HG02610 (cell line): ENCODE results near the gene CDK14.
"Not testable (repeated sequence)": the region's sequence is repeated elsewhere in the genome, so short reads cannot be mapped to it uniquely, and the experiment has no call there.

Experiments used
- ATAC-seq: cut with Tn5 transposase; IDR thresholded peaks from one replicate; pipeline ENCODE4 v1.9.1; 2021; ENCODE audit warnings: mild to moderate bottlenecking, moderate library complexity; ENCODE audit not compliant: unreplicated experiment

The CDK14 gene

DNA sequence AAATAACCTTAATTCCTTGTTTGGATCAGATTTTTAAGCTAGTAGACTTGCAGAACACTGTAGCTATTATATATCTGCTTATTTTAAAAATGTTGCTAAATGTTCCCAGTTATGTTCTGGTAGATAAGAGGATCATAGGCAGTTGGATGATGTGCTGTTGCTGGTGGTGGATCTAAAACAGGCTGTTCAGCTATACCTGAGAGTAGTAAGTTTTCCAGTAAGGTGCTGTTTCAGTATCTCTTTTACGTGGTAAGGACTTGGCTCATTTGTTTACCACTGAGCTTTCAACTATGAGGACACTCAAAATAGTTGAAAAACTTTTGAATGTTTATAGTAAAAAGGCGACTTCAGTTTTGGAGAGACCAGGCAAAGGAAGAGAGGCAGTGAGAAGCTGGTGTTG lies 180.9 kb downstream of the CDK14 start:
- peak; percentile 97 for ATAC-seq

DNA sequence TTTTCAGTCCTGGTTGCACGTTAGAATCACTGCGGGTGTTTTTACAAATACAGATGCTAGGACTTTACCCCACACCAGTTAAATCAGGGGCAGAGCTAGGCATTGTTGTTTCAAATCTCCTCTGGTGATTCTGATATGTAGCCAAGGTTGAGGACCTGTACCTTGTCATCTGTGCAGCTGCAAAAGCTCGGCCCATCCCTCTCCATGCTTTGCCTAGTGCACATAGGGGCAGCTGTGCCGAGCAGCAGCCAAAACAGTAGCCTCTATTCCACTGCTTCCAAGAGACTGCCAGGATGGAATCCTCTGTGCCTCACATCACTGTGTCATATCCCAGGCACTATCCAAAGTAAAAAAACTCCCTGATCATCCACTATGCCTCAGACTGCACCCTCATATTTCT lies 181.3 kb downstream of the CDK14 start:
- ATAC-seq, result no peak

DNA sequence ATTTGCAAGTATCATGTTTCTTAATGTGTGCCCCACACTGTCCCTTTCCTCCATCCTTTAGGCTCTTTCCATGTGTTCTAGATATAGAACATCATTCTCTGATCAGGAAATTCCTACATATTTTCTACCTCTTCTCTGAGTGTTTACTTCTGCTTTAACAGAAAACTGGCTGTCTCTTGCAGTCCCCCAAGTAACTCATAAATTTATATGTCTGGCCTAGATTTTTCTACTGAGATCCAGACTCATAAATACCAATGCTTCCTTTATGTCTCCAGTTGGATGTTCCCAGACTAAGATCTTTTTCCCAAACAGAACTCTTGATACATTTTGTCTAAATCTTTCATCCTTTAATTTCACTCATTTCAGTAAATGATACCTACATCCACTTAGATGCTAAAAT lies 181.8 kb downstream of the CDK14 start:
- no peak for ATAC-seq

DNA sequence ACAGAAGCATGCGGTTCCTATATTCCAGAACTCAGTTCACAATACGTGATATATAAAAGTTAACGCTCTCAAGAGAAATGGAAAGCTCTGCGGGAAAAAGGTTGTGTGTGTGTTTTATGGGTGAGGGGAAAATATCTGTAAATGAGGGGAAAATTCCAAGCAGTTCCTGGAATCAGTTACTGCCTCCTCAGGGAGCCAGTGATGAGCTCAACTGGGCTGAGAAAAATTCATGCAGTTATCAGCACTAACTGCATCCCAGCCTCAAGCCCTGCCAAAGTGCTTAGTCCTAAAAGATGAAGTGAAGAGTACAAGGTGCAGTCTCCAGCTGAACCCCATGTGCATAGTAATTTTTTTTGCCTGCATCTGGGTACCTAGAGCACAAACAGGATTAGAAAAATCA lies 191.9 kb downstream of the CDK14 start:
- ATAC-seq, result no peak

DNA sequence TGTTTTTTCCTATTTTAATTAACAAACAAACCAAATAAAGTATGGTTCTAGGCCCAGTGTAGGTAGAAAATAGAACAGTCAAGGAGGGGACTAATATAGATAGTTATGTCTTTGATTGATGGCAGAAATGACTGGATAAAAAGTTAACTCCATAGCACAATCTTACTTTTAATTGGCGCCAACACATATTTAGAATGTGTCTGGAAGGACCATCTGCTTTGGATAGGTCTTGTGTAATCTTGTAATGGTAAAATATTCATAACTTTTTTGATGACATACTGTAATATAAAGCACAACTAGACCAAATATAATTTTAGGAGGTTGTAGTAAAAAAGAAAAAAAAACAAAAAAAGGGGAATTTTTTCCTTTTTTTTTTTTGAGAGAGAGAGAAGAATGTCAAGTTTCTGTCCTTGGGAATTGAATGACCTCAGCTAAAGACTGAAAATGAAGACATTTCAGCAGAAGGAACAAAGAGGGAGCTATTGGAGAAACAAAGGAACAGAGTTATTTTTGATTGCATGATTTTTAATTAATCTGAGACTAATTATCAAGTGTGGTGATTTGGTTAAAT lies 193.7 kb downstream of the CDK14 start:
- no peak for ATAC-seq

DNA sequence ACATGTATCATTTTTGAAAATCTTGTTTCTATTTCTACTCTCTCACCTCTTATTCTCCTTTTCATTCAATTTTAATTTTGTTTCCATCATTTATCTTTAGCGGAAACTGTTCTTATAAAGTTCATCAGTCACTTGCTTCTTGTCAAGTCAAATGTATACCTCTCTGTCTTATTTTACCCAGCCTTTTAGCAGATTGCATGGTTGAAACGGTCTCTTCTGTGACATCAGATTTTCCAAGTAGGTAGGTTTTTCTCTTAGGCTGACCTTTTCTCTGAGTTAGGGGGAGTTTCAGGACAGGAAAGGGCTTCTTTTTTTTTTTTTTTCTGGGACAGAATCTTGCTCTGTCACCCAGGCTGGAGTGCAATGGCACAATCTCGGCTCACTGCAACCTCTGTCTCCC lies 195.5 kb downstream of the CDK14 start:
- ATAC-seq, result no peak

DNA sequence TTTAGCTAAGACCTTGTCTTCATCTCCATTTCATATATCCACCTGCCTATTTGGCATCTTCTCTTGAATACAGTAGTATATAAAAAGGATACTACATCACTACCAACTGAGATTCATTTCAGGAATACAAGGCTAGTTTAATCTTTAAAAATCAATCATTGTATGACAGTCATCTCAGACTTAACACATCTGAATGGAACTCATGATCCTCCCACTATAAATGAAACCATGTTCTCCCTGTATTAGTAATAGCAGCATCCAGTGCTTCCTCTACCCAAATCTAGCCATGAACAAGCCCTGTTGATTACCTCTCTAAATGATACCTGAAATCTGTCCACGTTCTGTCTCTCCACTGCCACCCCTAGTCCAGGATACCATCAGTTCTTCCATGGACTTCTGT lies 196.2 kb downstream of the CDK14 start:
- no peak for ATAC-seq

DNA sequence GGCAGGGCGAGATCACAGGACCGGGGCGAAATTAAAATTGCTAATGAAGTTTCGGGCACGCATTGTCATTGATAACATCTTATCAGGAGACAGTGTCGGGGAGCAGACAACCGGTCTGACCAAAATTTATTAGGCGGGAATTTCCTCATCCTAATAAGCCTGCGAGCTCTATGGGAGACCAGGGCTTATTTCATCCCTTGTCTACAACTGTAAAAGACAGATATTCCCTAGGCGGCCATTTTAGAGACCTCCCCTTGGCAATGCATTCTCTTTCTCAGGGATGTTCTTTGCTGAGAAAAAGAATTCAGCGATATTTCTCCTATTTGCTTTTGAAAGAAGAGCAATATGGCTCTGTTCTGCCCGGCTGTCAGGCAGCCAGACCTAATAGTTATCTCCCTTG lies 198.1 kb downstream of the CDK14 start:
- ATAC-seq, result not testable (repeated sequence)

DNA sequence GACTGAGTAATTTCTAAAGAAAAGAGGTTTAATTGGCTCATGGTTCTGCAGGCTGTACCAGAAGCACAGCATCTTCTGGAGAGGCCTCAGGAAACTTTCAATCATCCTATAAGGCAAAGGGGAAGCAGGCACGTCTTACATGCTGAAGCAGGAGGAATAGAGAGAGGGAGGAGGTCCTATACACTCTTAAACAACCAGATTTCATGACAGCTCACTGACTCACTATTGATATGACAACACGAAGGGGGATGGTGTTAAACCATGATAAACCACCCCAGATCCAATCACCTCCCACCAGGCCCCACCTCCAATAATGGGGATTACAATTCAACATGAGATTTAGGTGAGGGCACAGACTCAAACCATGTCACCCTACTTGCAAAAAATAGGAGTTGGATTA lies 201.5 kb downstream of the CDK14 start:
- no peak for ATAC-seq

DNA sequence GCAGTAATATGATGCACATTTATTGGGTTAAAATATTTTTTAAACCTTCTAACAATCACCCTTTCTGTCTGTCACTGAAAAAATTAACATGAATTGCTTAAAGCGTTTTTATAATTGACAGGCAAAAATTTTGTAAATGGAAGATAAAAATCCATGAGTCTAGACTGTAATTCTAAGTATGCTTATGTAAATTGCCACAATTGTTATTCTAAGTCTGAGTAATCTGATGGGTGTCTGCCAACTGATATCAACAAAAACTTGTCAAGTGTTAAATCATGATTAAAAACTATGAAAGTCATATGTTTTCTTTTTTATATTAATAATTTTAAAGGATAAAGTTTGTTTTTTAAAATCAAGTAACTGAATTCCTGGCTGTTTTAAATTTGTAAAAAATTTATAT lies 208.2 kb downstream of the CDK14 start:
- no peak for ATAC-seq

DNA sequence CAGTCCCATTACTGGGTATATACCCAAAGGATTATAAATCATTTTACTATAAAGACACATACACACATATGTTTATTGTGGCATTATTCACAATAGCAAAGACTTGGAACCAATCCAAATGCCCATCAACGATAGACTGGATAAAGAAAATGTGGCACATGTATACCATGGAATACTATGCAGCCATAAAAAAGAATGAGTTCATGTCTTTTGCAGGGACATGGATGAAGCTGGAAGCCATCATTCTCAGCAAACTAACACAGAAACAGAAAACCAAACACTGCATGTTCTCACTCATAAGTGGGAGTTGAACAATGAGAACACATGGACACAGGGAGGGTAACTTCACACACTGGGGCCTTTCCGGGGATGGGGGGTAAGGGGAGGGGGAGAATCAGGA lies 219.4 kb downstream of the CDK14 start:
- ATAC-seq, result not testable (repeated sequence)

DNA sequence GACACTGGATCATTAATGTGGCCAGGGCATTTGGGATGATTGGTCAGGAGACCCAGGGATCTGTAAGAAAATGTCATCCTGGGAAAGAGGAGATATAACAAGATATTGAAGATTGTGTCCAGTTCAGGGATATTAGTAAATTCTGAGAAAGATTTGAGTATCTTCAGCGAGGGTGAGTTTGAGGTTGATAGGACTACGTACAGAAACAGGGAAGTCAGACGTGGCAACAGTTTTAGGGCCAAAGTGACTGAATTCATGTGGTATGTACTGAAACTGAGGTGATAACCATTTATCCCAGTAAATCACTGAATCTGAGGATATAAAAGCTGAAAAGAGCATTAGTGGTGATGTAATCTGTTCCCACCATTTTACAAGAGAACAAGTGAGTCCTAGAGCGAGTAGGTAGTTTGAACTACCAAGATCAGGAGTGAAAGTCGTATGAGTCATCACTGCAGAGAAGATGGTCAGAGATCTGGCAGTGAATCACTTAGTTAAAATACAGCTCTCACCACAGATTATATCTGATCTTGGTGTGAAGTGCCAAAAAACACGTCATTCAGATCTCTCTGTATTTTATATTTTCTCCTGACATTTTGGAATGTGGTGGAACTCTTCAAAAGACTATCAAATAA lies 220.5 kb downstream of the CDK14 start:
- peak; percentile 100 for ATAC-seq

DNA sequence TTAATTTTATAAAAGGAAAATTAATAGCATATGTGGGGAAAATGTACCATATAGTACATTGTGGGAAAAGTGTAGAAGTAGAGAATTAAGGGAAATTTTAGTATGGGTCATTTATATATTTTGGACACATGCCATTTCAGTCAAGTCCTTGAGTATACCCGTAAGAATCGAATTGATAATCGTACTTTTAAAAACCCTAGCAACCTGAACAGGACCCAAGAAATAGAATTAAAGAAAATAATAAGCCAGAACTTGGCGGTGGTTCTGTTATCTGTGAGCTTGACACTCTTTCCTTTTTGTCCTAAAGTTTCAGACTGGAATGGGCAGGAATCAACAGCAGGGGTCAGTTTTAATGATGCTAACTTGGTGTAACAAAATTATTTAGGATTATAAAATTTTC lies 221.0 kb downstream of the CDK14 start:
- ATAC-seq, result no peak

DNA sequence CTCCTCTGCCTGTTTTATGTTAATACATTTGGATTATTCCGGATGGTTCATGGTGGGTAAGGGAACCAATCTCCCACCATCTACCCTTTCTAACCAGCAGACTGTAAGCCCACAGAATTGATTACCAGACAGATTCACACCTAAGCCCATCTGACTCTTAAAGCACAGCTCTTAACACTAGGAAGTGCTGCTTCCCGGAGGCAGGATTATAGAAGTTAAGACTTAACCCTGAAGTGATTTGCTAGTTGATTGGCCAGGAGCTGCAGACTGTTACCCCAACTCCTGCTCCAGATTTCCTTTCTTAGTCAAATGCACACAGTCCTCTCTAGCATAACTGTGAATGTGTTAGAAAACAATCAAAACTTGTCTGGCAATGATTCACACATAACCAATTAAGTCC lies 221.7 kb downstream of the CDK14 start:
- ATAC-seq, result no peak

DNA sequence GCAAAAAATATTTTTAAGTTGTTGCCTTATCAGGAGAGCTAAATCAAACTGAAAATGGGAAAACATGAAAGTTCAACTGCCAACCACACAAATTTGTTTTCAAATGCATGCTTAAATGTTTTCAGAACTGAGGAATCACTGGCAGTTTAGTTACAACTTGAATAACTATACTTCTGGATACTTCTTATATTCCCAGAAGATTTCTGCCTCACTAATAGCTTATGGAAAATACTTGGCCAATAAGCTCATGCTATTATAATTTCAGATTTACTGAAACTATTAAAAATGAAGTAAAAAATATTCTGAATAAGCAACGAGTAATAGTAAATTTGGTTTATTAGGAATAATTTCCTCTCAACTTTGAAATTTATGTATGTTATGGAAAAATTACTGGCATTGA lies 222.2 kb downstream of the CDK14 start:
- ATAC-seq, result no peak

DNA sequence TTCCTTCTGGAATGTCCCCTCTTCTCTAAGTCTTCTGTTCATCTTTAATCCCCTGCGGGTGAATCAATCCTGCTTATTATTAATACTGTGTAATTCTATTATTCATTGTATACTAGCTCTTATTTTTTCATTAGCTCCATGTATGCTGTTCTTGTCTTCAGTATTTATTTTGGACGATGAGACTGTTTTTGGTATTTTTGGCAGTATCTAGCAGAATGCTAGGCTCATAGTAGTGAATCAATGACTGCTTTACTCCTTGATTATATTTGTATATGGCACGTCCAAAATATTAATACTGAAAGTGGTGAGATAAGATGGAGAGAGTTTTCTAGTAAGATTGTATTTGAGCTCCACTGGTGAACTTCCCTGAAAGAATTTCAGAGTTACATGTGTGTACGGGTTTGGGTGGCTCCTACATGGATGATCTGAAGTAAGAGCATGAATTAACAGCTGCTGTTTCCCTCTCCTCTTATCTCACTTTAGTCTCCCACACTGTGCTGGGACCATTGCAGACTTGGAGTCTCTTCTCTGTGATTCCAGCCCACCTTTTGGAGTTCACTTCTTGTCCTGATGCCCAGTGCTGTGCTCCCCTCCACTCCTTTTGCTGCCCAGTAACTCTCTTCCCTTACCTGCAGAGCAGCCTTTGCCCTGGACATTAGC lies 226.0 kb downstream of the CDK14 start:
- ATAC-seq, result no peak

DNA sequence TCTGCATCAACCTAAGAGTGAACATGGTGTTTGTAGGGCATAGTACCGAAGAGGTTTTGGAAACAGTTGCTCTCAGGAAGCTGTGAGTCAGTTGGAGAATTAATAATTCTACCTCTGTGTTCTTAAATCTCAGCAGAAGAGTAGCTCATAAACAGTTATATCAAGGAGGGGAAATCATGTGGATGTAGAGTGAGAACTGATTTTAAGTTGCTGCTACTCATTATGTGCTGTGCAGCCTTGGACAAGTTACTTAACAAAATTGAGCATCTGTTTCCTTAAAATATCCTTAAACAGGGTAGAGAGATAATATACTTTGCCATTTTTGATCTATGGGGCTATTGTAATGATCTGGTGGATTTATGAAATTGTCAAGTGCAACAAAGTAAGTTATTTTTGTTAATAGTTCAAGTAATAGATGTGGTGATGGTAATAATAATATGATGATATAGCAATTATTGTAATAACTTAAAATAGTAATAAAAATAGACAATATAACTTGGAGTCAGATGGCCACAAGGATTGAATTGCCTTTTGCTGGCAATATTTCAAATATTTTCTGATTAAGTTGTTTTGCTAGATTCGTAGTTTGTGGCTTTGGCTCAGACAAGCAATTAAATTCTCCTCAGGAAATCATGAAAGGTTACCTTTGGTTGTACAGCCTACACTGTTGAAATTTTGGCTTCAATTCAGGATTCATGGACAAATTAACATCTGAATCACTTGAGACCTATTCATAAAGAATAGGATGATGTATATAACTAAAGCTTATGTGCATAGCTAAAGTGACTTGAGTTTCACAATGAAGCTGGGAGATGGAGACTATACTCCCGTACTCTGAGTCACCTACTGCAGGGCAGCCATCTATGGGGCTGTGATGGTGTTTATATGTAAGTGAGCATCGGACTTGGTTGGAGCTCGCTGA lies 228.5 kb downstream of the CDK14 start:
- ATAC-seq, result no peak

DNA sequence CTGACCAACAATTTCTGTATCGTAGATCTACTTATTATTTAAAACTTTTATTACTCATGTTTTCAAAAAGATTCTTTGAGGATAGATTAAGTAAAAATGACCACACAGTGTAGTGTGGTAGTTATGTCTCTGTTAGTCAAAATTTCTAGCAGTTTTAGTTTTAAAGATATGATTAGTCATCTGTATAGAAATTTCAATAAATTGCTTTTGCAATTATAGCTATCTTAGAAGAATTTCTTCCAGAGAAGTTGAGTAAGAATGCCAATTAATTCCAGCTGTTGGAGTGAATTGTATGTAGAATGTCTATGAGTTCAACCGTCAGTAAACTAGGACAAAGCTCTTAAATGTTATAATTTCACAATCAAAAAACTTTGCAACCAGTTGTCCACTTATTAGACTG lies 229.7 kb downstream of the CDK14 start:
- ATAC-seq, result no peak

DNA sequence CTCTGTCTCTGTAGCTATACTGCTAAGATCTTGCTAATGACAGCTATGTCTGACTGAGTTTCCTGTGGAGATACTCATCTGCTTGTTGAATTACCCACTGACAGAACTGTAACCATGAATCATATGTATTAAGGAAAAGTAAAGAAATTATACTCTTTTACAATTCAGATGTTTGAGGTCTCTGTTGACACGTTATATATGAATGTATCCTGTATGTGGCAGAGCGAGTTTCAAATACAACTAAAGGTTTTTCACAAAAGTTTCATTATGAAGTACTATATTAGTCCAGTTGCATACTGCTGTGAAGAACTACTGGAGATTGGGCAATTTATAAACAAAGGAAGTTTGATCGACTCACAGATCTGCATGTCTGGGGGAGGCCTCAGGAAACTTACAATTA lies 232.5 kb downstream of the CDK14 start:
- no peak for ATAC-seq

DNA sequence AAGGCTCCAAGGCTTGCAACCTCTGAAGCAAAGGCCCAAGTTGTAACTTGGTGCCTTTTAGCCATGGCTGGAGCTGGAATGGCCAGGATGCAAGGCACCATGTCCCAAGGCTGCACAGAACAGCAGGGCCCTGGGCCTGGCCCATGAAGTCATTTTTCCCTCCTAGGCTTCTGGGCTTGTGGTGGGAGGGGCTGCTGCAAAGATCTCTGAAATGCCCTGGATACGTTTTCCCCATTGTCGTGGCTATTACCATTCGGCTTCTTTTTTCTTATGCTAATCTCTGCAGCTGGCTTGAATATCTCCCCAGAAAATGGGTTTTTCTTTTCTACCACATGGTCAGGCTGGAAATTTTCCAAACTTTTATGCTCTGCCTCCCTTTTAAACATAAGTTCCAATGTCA lies 234.2 kb downstream of the CDK14 start:
- ATAC-seq, result no peak

DNA sequence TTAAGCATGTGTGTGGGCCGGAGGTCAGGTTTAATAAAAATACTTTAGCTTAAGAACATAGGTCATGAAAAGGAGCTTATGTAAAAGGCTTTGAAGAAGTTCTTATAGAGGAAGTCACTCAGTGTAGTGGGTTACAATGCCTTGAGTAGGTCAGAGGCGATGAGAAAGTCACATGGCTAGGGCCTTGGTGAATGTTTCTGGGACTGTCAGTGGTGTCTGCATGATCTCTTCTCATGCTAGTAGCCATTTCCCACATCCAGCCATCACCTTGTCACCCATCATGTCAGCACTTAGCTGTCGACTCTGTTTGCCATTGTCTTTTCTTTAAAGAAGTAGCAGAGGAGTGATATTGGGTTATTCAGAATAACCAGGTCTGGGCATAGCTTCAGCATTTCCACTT lies 236.6 kb downstream of the CDK14 start:
- ATAC-seq, result no peak

DNA sequence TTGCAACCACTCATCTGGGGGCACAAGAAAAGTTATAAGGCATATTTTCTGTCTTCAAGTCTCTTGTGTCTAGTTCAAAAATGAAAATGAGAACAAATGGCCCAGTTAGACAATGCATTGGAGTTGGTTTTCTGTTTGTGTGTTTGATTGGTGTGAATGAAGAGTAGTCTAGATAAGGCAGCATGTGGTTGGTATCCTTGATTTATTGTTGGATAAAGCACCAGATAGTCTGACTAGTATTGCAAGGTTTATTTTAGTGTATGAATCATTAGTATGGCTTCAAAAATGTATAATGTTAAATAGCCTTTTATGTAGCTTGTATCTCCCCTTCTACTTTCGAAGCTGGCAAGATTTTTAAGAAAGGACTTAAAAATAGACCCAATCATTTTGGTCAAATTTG lies 237.3 kb downstream of the CDK14 start:
- ATAC-seq, result no peak
